Mesothelial cell of epicardium (in vitro differentiated cells): Measurements from ENCODE around the gene GIMAP1. TPM values are rescaled to one million over a fixed set of nuclear protein-coding genes. Genes with fewer than 3 reads are reported as not detected.
"Not testable (repeated sequence)": the region's sequence is repeated elsewhere in the genome, so short reads cannot be mapped to it uniquely, and the experiment has no call there.

Experiments
- DNase-seq, 2 experiments: peaks; one replicate each; pipeline ENCODE4 v3.0.0; 2021; ENCODE audit warnings: low spot score in 2 of 2; ENCODE audit not compliant: unreplicated experiment in 2 of 2
- H3K27ac Mint-ChIP-seq: 2 replicates; pipeline ENCODE4 v1.8.0; 2021; ENCODE audit warnings: mixed read lengths
- H3K27me3 Mint-ChIP-seq: 2 replicates; pipeline ENCODE4 v1.8.0; 2021; ENCODE audit warnings: low read depth, mixed read lengths
- H3K36me3 Mint-ChIP-seq: 2 replicates; pipeline ENCODE4 v1.8.0; 2021; ENCODE audit warnings: mixed read lengths
- H3K4me1 Mint-ChIP-seq: 2 replicates; pipeline ENCODE4 v1.8.0; 2021; ENCODE audit warnings: mixed read lengths
- H3K4me3 Mint-ChIP-seq: 2 replicates; pipeline ENCODE4 v1.8.0; 2021; ENCODE audit warnings: mild to moderate bottlenecking, moderate library complexity, mixed read lengths
- H3K9me3 Mint-ChIP-seq: 2 replicates; pipeline ENCODE4 v1.8.0; 2021; ENCODE audit warnings: mixed read lengths
- CTCF ChIP-seq: fragments of 200-600 bp; sonication (generic); IDR thresholded peaks from one replicate; pipeline ENCODE4 v1.5.0; 2021; ENCODE audit warnings: antibody characterized with exemption; ENCODE audit not compliant: unreplicated experiment
- total RNA-seq: library from RNA; stranded (reverse); gene quantifications from 3 replicates; pipeline ENCODE4 v1.2.1, GENCODE V29; 2021

Gene GIMAP1
- not detected in 3 replicates for total RNA-seq

GRCh38 chr7:150716368-150716767, at the start of gene GIMAP1:
Gene GIMAP1, plus strand, starts transcription at chr7:150716613. Its CDS starts 2,435 bp downstream, at chr7:150719048.
- no peak for DNase-seq
- Mint-ChIP-seq H3K27me3 (peaks cover 10% of the 10 kb centered on the region), H3K9me3 (peaks cover 19% of the 10 kb centered on the region), H3K36me3 (no peaks in the 10 kb centered on the region), H3K4me3 (no peak within 1 kb of the TSS), H3K27ac (no peak within 1 kb of the TSS), H3K4me1 (no peaks in the 10 kb centered on the region)
- TF ChIP-seq CTCF = no peak

- no peaks in the 10 kb centered on the region for H3K36me3 Mint-ChIP-seq
- no peaks in the 10 kb centered on the region for H3K27me3 Mint-ChIP-seq
- no peak overlapping the region for H3K27ac Mint-ChIP-seq
- no peak for TF ChIP-seq CTCF
- DNase-seq = no peak
- H3K4me3 Mint-ChIP-seq = no peak overlapping the region
- H3K4me1 Mint-ChIP-seq = no peaks in the 10 kb centered on the region
- H3K9me3 Mint-ChIP-seq = peaks cover 32% of the 10 kb centered on the region
Observed at GRCh38 chr7:150668472-150668911, 47.9 kb upstream of the GIMAP1 start.

- Mint-ChIP-seq H3K9me3 (peaks cover 32% of the 10 kb centered on the region), H3K27ac (no peak overlapping the region), H3K27me3 (no peaks in the 10 kb centered on the region), H3K36me3 (no peaks in the 10 kb centered on the region), H3K4me1 (no peaks in the 10 kb centered on the region), H3K4me3 (no peak overlapping the region)
- no peak for TF ChIP-seq CTCF
- no peak for DNase-seq
Observed at GRCh38 chr7:150668977-150669376, 47.4 kb upstream of the GIMAP1 start.

- H3K27ac Mint-ChIP-seq, DNase-seq, H3K4me1 Mint-ChIP-seq, H3K4me3 Mint-ChIP-seq, H3K36me3 Mint-ChIP-seq, H3K27me3 Mint-ChIP-seq: not testable (repeated sequence)
- peaks cover 38% of the 10 kb centered on the region for H3K9me3 Mint-ChIP-seq
Observed at GRCh38 chr7:150671798-150672585, 44.4 kb upstream of the GIMAP1 start.

GRCh38 chr7:150675714-150676113, 40.7 kb upstream of the GIMAP1 start:
- DNase-seq = no peak
- Mint-ChIP-seq H3K36me3 (no peaks in the 10 kb centered on the region), H3K27me3 (no peaks in the 10 kb centered on the region), H3K4me3 (no peak overlapping the region), H3K27ac (no peak overlapping the region), H3K4me1 (no peaks in the 10 kb centered on the region), H3K9me3 (peaks cover 33% of the 10 kb centered on the region)
- TF ChIP-seq CTCF = no peak

- H3K4me1 Mint-ChIP-seq, H3K27ac Mint-ChIP-seq, H3K36me3 Mint-ChIP-seq, H3K27me3 Mint-ChIP-seq, DNase-seq, H3K4me3 Mint-ChIP-seq: not testable (repeated sequence)
- H3K9me3 Mint-ChIP-seq = peaks cover 30% of the 10 kb centered on the region
Observed at GRCh38 chr7:150676276-150676675, 40.1 kb upstream of the GIMAP1 start.

GRCh38 chr7:150676854-150677253, 39.6 kb upstream of the GIMAP1 start:
- peaks cover 28% of the 10 kb centered on the region for H3K9me3 Mint-ChIP-seq
- H3K36me3 Mint-ChIP-seq, H3K27ac Mint-ChIP-seq, DNase-seq, H3K27me3 Mint-ChIP-seq, H3K4me1 Mint-ChIP-seq, H3K4me3 Mint-ChIP-seq: not testable (repeated sequence)

- not testable (repeated sequence) for H3K36me3 Mint-ChIP-seq, H3K4me3 Mint-ChIP-seq, H3K27me3 Mint-ChIP-seq, H3K4me1 Mint-ChIP-seq, H3K27ac Mint-ChIP-seq, DNase-seq
- H3K9me3 Mint-ChIP-seq = peaks cover 24% of the 10 kb centered on the region
Observed at GRCh38 chr7:150678601-150679000, 37.8 kb upstream of the GIMAP1 start.

GRCh38 chr7:150680364-150680763, 36.0 kb upstream of the GIMAP1 start:
- H3K4me3 Mint-ChIP-seq, H3K4me1 Mint-ChIP-seq, DNase-seq, H3K27me3 Mint-ChIP-seq, H3K27ac Mint-ChIP-seq, H3K36me3 Mint-ChIP-seq: not testable (repeated sequence)
- H3K9me3 Mint-ChIP-seq = peaks cover 29% of the 10 kb centered on the region
